Spleen (tissue), 11 donors: ENCODE results near the gene MAPKBP1. TPM values are rescaled to one million over a fixed set of nuclear protein-coding genes. Genes with fewer than 3 reads are reported as not detected.

Experiments
- DNase-seq: peaks from one replicate; pipeline ENCODE4 v3.0.0-alpha.2; 2020
- H3K27ac ChIP-seq, 8 donors: fragments of 200-600 bp; sonication (generic) in 7 of 8; 1 replicate in 4 of 8; 2 replicates in 4 of 8; pipeline versions ENCODE4 v1.5.0 to v1.8.0; 2016 to 2021; ENCODE audit warnings: inconsistent platforms in 4 of 8, mild to moderate bottlenecking in 4 of 8, moderate library complexity in 1 of 8
- H3K27me3 ChIP-seq, 7 donors: fragments of 200-600 bp; sonication (generic) in 6 of 7; replicated peaks in 1 of 7; 1 replicate in 4 of 7; 2 replicates in 3 of 7; pipeline versions ENCODE4 v1.5.0 to v1.8.0; 2016 to 2021; ENCODE audit warnings: inconsistent platforms in 3 of 7, mild to moderate bottlenecking in 1 of 7
- H3K36me3 ChIP-seq, 6 donors: fragments of 200-600 bp; sonication (generic) in 5 of 6; 1 replicate in 4 of 6; 2 replicates in 2 of 6; pipeline versions ENCODE4 v1.5.0 to v1.8.0; 2016 to 2021; ENCODE audit warnings: inconsistent platforms in 2 of 6
- H3K4me1 ChIP-seq, 6 donors: fragments of 200-600 bp; sonication (generic) in 5 of 6; 1 replicate in 3 of 6; 2 replicates in 3 of 6; pipeline versions ENCODE4 v1.5.0 to v1.8.0; 2016 to 2021; ENCODE audit warnings: inconsistent platforms in 3 of 6
- H3K4me3 ChIP-seq, 8 donors: fragments of 200-600 bp; sonication (generic) in 7 of 8; 1 replicate in 4 of 8; 2 replicates in 4 of 8; pipeline versions ENCODE4 v1.5.0 to v1.8.0; 2016 to 2021; ENCODE audit warnings: inconsistent platforms in 4 of 8, mild to moderate bottlenecking in 4 of 8, moderate library complexity in 2 of 8
- H3K9me3 ChIP-seq, 8 donors: fragments of 200-600 bp; sonication (generic) in 7 of 8; 1 replicate in 4 of 8; 2 replicates in 4 of 8; pipeline versions ENCODE4 v1.5.0 to v1.8.0; 2016 to 2021; ENCODE audit warnings: inconsistent platforms in 4 of 8
- CTCF ChIP-seq, 11 experiments: fragments of 200-600 bp in 7 of 11; fragments of 450-650 bp in 4 of 11; sonication (generic) in 4 of 11; IDR thresholded peaks in 8 of 11; conservative IDR thresholded peaks in 3 of 11; 1 replicate in 7 of 11; 2 replicates in 4 of 11; pipeline versions ENCODE4 v1.4.0 to v1.8.0; 2016 to 2021; ENCODE audit warnings: antibody characterized with exemption in 11 of 11, inconsistent platforms in 4 of 11, mild to moderate bottlenecking in 1 of 11
- POLR2A ChIP-seq, 3 donors: fragments of 450-650 bp; IDR thresholded peaks; one replicate each; pipeline ENCODE4 v1.5.1; 2017; ENCODE audit warnings: antibody characterized with exemption in 3 of 3, mild to moderate bottlenecking in 1 of 3
- POLR2AphosphoS5 ChIP-seq, 3 donors: sonication (generic); formaldehyde crosslinking; IDR thresholded peaks; one replicate each; pipeline ENCODE4 v1.5.1; 2017; ENCODE audit warnings: antibody characterized with exemption in 3 of 3
- WGBS, 5 donors: extraction: QIAGEN DNeasy Blood & Tissue Kit in 3 of 5; methylation state at CpG; one replicate each; pipeline versions ENCODE4 v1.1.5 to v1.1.7; 2013 to 2018; 5-methylcytosine and 5-hydroxymethylcytosine counted together
- intact Hi-C: fragments of 100-400 bp; cut with DNase I; formaldehyde crosslinking; loops from one replicate; pipeline ENCODE4 v1.15.0; 2023; ENCODE audit warnings: low total_unique reads
- polyA plus RNA-seq, 3 donors: library from polyadenylated mRNA; stranded (reverse); fragments of 200-250 nt; gene quantifications; one replicate each; pipeline ENCODE4 v1.2.1, GENCODE V29; 2013
- total RNA-seq, 7 donors: library from RNA; depleted of rRNA in 3 of 7; stranded (reverse); fragments of >200 nt in 3 of 7; fragmentation: NEBNext Ultra II Directional in 4 of 7; extraction: Animal tissue kit (Norgen Biotek cat#: 25700) in 4 of 7; gene quantifications; one replicate each; pipeline versions ENCODE4 v1.1.0 to v1.2.1, GENCODE V29; 2016 to 2021
- donor health status: healthy with polysubstance abuse.
- donor health status: DM: no; HTN: no; CAD: no; lungs with moderate emphysema.
- donor health status: DM: no; HTN: no; CAD: no.
- donor health status: Bipolar disorder and iron deficiency.
- donor health status: healthy.
- donor health status: DM: no; HTN: no; CAD: no.
- donor health status: DM: yes; HTN: yes; CAD: no.

MAPKBP1 gene
- total and polyA plus RNA-seq, 10 donors: 2.4 to 44.5 (median 26.0) TPM

DNA sequence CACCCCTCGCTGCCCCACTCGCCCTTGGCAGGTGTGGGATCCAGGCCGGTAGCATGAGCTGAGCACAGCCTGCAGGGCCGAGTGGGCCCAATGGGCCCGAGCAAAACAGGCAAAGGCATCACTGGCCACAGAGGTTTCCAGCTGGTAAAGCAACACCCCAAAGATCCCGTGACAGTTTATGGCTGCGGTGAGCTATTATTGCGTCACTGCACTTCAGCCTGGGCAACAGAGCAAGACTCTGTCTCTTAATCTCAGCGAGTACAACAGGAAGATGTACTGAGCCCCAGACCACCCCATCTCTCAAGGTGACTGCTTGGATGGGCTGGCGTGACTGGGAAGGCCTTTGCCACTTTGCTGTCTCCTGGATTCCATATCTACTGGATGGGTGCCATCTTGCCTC lies 57.9 kb downstream of the MAPKBP1 start:
- Histone ChIP-seq H3K36me3 (peaks cover 0 to 65% (median 5%) of the 10 kb centered on the region in 6 donors), H3K4me3 (no peak overlapping the region), H3K9me3 (no peaks in the 10 kb centered on the region), H3K4me1 (peaks cover 12 to 70% (median 43%) of the 10 kb centered on the region in 6 donors), H3K27me3 (no peaks in the 10 kb centered on the region), H3K27ac (no peak overlapping the region)
- intact Hi-C loops: no loop called here
- TF ChIP-seq CTCF (IDR thresholded peaks at IDR 0.05 in 8 of 11, conservative IDR thresholded peaks at IDR 0.05 in 3 of 11) (no peak), POLR2AphosphoS5 (IDR thresholded peaks at IDR 0.05) (peak in 1 of 3 donors; percentile 25)
- DNase-seq: no peak
- 84 to 98% (median 90%) methylated on average over 8 to 10 of the region's 10 CpGs for WGBS, 5 donors

- Histone ChIP-seq H3K27ac (no peak overlapping the region), H3K4me3 (no peak overlapping the region), H3K9me3 (no peaks in the 10 kb centered on the region), H3K27me3 (no peaks in the 10 kb centered on the region), H3K4me1 (peaks cover 10 to 64% (median 39%) of the 10 kb centered on the region in 6 donors), H3K36me3 (peaks cover 0 to 71% (median 8%) of the 10 kb centered on the region in 6 donors)
- intact Hi-C loops: no loop called here
- no peak for TF ChIP-seq CTCF (IDR thresholded peaks at IDR 0.05 in 8 of 11, conservative IDR thresholded peaks at IDR 0.05 in 3 of 11)
- TF ChIP-seq POLR2AphosphoS5 (IDR thresholded peaks at IDR 0.05): no peak
- no peak for TF ChIP-seq POLR2A (IDR thresholded peaks at IDR 0.05)
- 44 to 75% (median 53%) methylated on average over 3 of the region's 3 CpGs for WGBS, 5 donors
- DNase-seq: no peak
These were observed 58.6 kb downstream of the MAPKBP1 start for GRCh38 chr15:41832875-41833274.

GRCh38 chr15:41834096-41834495 lies 59.8 kb downstream of the MAPKBP1 start:
- intact Hi-C loops: no loop called here
- H3K4me1 ChIP-seq: peaks cover 3 to 54% (median 30%) of the 10 kb centered on the region in 6 donors
- WGBS, 5 donors: 69 to 92% (median 79%) methylated on average over 3 of the region's 3 CpGs
- H3K36me3 ChIP-seq: peaks cover 0 to 82% (median 12%) of the 10 kb centered on the region in 6 donors
- H3K9me3 ChIP-seq: no peaks in the 10 kb centered on the region
- H3K27ac ChIP-seq: no peak overlapping the region
- no peak for DNase-seq
- H3K27me3 ChIP-seq: no peaks in the 10 kb centered on the region
- no peak overlapping the region for H3K4me3 ChIP-seq
- TF ChIP-seq POLR2AphosphoS5 (IDR thresholded peaks at IDR 0.05) (no peak), POLR2A (IDR thresholded peaks at IDR 0.05) (no peak), CTCF (IDR thresholded peaks at IDR 0.05 in 8 of 11, conservative IDR thresholded peaks at IDR 0.05 in 3 of 11) (no peak)

DNA sequence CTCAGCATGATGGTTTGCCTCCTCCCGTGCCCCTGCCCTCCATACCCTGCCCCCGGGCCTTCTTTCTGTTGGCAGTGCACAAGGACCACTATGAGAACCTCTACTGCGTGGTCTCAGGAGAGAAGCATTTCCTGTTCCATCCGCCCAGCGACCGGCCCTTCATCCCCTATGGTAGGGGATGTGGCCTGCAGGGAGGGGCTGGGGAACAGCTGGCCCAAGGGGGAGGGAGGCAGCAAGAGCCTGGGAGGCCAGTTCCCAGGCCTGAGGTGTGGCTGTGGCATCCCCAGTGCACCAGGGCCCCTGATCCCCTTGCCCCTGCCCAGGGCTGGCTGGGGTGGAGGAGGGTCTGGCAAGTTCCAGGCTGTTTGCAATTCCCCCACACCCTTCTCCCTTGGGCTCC lies 61.8 kb downstream of the MAPKBP1 start:
- Histone ChIP-seq H3K27ac (no peak overlapping the region), H3K36me3 (peaks cover 0 to 88% (median 12%) of the 10 kb centered on the region in 6 donors), H3K27me3 (no peaks in the 10 kb centered on the region), H3K4me3 (no peak overlapping the region), H3K4me1 (peaks cover 0 to 34% (median 17%) of the 10 kb centered on the region in 6 donors), H3K9me3 (no peaks in the 10 kb centered on the region)
- TF ChIP-seq POLR2AphosphoS5 (IDR thresholded peaks at IDR 0.05) (no peak), CTCF (IDR thresholded peaks at IDR 0.05 in 8 of 11, conservative IDR thresholded peaks at IDR 0.05 in 3 of 11) (no peak), POLR2A (IDR thresholded peaks at IDR 0.05) (no peak)
- 45 to 61% (median 52%) methylated on average over 6 of the region's 6 CpGs for WGBS, 5 donors
- intact Hi-C loops: no loop called here
- DNase-seq: no peak
